B cell (primary cell): ENCODE measurements around the gene DAB1. TPM values are rescaled to one million over a fixed set of nuclear protein-coding genes. Genes with fewer than 3 reads are reported as not detected.

Experiments used
- ATAC-seq: fragments of 200-7000 bp; cut with Tn5 transposase; one replicate; pipeline ENCODE4 v1.10.0; 2021; ENCODE audit warnings: low read depth, mild to moderate bottlenecking, moderate number of reproducible peaks, moderate library complexity
- CTCF ChIA-PET: fragments of 350-600 bp; sonication (Branson Sonifier 250); formaldehyde crosslinking; loops from one replicate; lab custom pipeline; 2021; ENCODE audit warnings: antibody characterized with exemption, inconsistent platforms; lab: Charles Lee
- POLR2A ChIA-PET: fragments of 350-600 bp; sonication (Branson Sonifier 250); formaldehyde crosslinking; loops from one replicate; lab custom pipeline; 2021; ENCODE audit warnings: antibody characterized with exemption; lab: Charles Lee
- DNase-seq: peaks from one replicate; pipeline ENCODE4 v3.0.0; 2013
- H2AFZ ChIP-seq: 2 replicates; pipeline ENCODE4 v1.6.1; 2012; ENCODE audit warnings: mild to moderate bottlenecking, low read depth, low read length; ENCODE audit not compliant: insufficient read depth, poor library complexity, severe bottlenecking
- H3K27ac ChIP-seq, 2 donors: 1 replicate in 1 of 2; 2 replicates in 1 of 2; pipeline ENCODE4 v1.5.1; 2012 to 2013; ENCODE audit warnings: low read length in 2 of 2, mild to moderate bottlenecking in 2 of 2, moderate library complexity in 1 of 2
- H3K27me3 ChIP-seq, 4 experiments: fragments of 200-600 bp in 1 of 4; sonication (generic) in 1 of 4; replicated peaks in 1 of 4; 1 replicate in 2 of 4; 2 replicates in 2 of 4; pipeline versions ENCODE4 v1.6.1 to v1.7.0; 2013 to 2016; ENCODE audit warnings: low read length in 3 of 4, mild to moderate bottlenecking in 2 of 4, mixed read lengths in 1 of 4, moderate library complexity in 1 of 4; ENCODE audit not compliant: insufficient read depth in 4 of 4, control insufficient read depth in 3 of 4; ENCODE audit errors: control extremely low read depth in 1 of 4
- H3K36me3 ChIP-seq, 2 experiments: replicated peaks in 1 of 2; 1 replicate in 1 of 2; 2 replicates in 1 of 2; pipeline versions ENCODE4 v1.6.1 to v1.7.1; 2013; ENCODE audit warnings: low read length in 1 of 2; ENCODE audit not compliant: insufficient read depth in 2 of 2, control insufficient read depth in 1 of 2; ENCODE audit errors: control extremely low read depth in 1 of 2, extremely low read depth in 1 of 2
- H3K4me1 ChIP-seq, 2 donors: fragments of 200-600 bp in 1 of 2; sonication (generic) in 1 of 2; 1 replicate in 1 of 2; 2 replicates in 1 of 2; pipeline versions ENCODE4 v1.5.1 to v1.6.1; 2013 to 2017; ENCODE audit warnings: low read length in 2 of 2; ENCODE audit not compliant: control insufficient read depth in 2 of 2, insufficient read depth in 2 of 2
- H3K4me2 ChIP-seq: replicated peaks from 2 replicates; pipeline ENCODE3; 2012; ENCODE audit warnings: mild to moderate bottlenecking, low read depth, low read length; ENCODE audit not compliant: poor library complexity, severe bottlenecking
- H3K4me3 ChIP-seq, 5 experiments: fragments of 200-600 bp in 1 of 5; sonication (generic) in 1 of 5; 1 replicate in 3 of 5; 2 replicates in 2 of 5; pipeline versions ENCODE4 v1.5.1 to v1.7.0; 2011 to 2016; ENCODE audit warnings: low read length in 4 of 5, mild to moderate bottlenecking in 4 of 5, low read depth in 2 of 5, control low read depth in 1 of 5, moderate library complexity in 1 of 5; ENCODE audit not compliant: insufficient read depth in 1 of 5; ENCODE audit errors: control extremely low read depth in 1 of 5, extremely low read depth in 1 of 5
- H3K79me2 ChIP-seq: fragments of 200-600 bp; sonication (generic); one replicate; pipeline ENCODE4 v1.6.0; 2016; ENCODE audit warnings: low read length; ENCODE audit not compliant: control insufficient read depth, insufficient read depth
- H3K9ac ChIP-seq: fragments of 200-600 bp; sonication (generic); 2 replicates; pipeline ENCODE4 v1.6.1; 2017; ENCODE audit warnings: mild to moderate bottlenecking, low read length, moderate library complexity
- H3K9me3 ChIP-seq, 3 donors: one replicate each; pipeline versions ENCODE4 v1.6.1 to v1.7.1; 2013; ENCODE audit warnings: low read length in 2 of 3; ENCODE audit not compliant: control insufficient read depth in 2 of 3, insufficient read depth in 1 of 3; ENCODE audit errors: control extremely low read depth in 1 of 3
- H4K20me1 ChIP-seq: 2 replicates; pipeline ENCODE4 v1.6.0; 2012; ENCODE audit warnings: mild to moderate bottlenecking, low read length; ENCODE audit not compliant: insufficient read depth, control insufficient read depth, poor library complexity, severe bottlenecking
- H3K27ac Mint-ChIP-seq: one replicate; pipeline ENCODE4 v1.8.0; 2021; ENCODE audit warnings: mixed read lengths
- H3K27me3 Mint-ChIP-seq: one replicate; pipeline ENCODE4 v1.8.0; 2021; ENCODE audit warnings: mixed read lengths
- H3K4me1 Mint-ChIP-seq: one replicate; pipeline ENCODE4 v1.8.0; 2021; ENCODE audit warnings: mixed read lengths
- H3K4me3 Mint-ChIP-seq: one replicate; pipeline ENCODE4 v1.8.0; 2021; ENCODE audit warnings: mixed read lengths
- H3K9me3 Mint-ChIP-seq: one replicate; pipeline ENCODE4 v1.8.0; 2022; ENCODE audit warnings: mixed read lengths; ENCODE audit not compliant: insufficient read depth
- CTCF ChIP-seq: fragments of 200-600 bp; IDR thresholded peaks from one replicate; pipeline ENCODE4 v1.8.0; 2022; ENCODE audit warnings: antibody characterized with exemption, mild to moderate bottlenecking
- EZH2 ChIP-seq: IDR thresholded peaks from 2 replicates; pipeline ENCODE4 v1.6.1; 2012; ENCODE audit warnings: borderline replicate concordance, low read depth, mild to moderate bottlenecking, moderate library complexity, low read length; ENCODE audit not compliant: insufficient read depth, poor library complexity, severe bottlenecking
- WGBS: methylation state at CpG from one replicate; pipeline ENCODE4 v1.1.5; 2013; ENCODE audit warnings: missing lambda C conversion rate; ENCODE audit not compliant: insufficient coverage; 5-methylcytosine and 5-hydroxymethylcytosine counted together
- intact Hi-C: fragments of 100-400 bp; cut with micrococcal nuclease; formaldehyde crosslinking; loops from one replicate; pipeline ENCODE4 v1.10.0; 2022
- polyA plus RNA-seq: library from polyadenylated mRNA; depleted of rRNA; stranded (reverse); fragments of >200 nt; gene quantifications from 2 replicates; pipeline ENCODE4 v1.2.3, GENCODE V29; 2012
- total RNA-seq, 2 donors: library from RNA; stranded (reverse); fragments of 120-200 nt in 1 of 2; gene quantifications; 1 replicate in 1 of 2; 2 replicates in 1 of 2; pipeline versions ENCODE4 v1.2.3 to v1.2.4, GENCODE V29; 2013 to 2022

Gene DAB1
- total and polyA plus RNA-seq, 2 donors (not counting 1 experiment from before 2014, with no cell fraction given): not detected

DNA sequence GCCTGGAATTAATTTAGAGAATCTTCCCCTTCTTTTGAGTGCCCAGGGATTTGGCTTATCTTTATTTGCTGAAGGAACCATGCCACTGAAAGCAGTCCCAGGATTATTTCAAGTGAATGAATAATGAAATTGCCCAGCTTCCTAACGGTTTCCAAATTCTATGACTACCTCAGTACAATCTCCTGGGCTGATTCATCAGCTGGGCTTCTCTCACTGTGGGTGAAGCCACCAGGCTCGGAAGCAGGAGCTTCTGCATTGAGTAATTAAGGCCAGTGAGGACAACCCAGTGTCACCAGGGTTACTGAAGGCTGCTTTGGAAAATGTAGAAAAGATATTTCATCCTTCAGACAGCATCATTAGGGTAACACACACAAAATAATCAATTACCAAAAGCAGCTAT is 169.8 kb downstream of the DAB1 start:
- H3K36me3 ChIP-seq: no peaks in the 10 kb centered on the region
- H3K9me3 ChIP-seq: peaks cover 0 to 3% (median 0%) of the 10 kb centered on the region in 3 donors
- H3K27me3 ChIP-seq: no peaks in the 10 kb centered on the region
- no peak overlapping the region for H3K27ac Mint-ChIP-seq
- no peak overlapping the region for H3K9ac ChIP-seq
- no peaks in the 10 kb centered on the region for H3K4me1 Mint-ChIP-seq
- no peak overlapping the region for H3K4me3 ChIP-seq
- peaks cover 5% of the 10 kb centered on the region for H3K27me3 Mint-ChIP-seq
- H3K27ac ChIP-seq: no peak overlapping the region
- no peaks in the 10 kb centered on the region for H3K79me2 ChIP-seq
- H2AFZ ChIP-seq: no peak overlapping the region
- ATAC-seq (no peak), DNase-seq (no peak)
- no peak overlapping the region for H3K4me3 Mint-ChIP-seq
- no peaks in the 10 kb centered on the region for H4K20me1 ChIP-seq
- H3K4me2 ChIP-seq: no peak overlapping the region
- TF ChIP-seq EZH2 (no peak), CTCF (no peak)
- intact Hi-C loops: no loop called here
- no CpG with 5 or more reads among the region's 2 CpGs for WGBS
- no peaks in the 10 kb centered on the region for H3K4me1 ChIP-seq
- CTCF ChIA-PET: no interaction called here
- H3K9me3 Mint-ChIP-seq: peaks cover 4% of the 10 kb centered on the region
- POLR2A ChIA-PET: no interaction called here

DNA sequence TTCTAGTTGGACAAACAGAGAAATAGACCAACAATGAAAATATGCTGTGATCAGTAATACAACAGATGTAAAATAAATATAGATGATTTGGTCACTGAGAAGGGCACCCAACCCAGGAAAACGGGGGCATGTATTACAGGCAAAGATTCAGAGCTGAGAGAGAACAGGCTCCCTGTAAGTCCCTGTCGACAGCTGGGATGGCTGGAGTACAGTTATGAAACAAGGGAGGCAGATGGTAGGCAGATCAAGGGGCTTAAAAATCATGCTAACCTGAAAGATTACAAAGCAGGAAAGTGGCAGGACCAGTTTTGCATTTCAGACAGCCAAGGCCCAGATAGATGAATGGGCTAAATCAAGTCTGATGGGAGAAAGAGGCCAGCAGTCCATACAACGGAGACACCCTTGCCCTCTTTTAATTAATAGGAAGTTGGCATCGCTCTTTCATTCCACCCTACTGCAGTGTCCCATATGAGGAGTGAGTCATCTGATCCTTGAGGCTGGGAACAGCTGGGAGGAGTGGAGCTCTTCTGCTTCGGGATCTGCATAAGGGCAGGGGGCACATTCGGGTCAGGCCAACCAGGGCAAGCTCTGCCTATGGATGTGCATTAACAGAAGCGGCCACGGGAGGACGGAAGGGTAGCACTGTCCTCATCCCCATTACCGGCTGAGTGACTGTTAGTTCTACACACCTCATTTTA is 171.1 kb downstream of the DAB1 start:
- Mint-ChIP-seq H3K4me3 (no peak overlapping the region), H3K9me3 (peaks cover 3% of the 10 kb centered on the region), H3K4me1 (no peaks in the 10 kb centered on the region), H3K27me3 (peaks cover 5% of the 10 kb centered on the region), H3K27ac (no peak overlapping the region)
- H3K79me2 ChIP-seq: no peaks in the 10 kb centered on the region
- no peaks in the 10 kb centered on the region for H4K20me1 ChIP-seq
- intact Hi-C loops: no loop called here
- H2AFZ ChIP-seq: no peak overlapping the region
- H3K4me3 ChIP-seq: no peak overlapping the region
- ChIA-PET CTCF (no interaction called here), POLR2A (no interaction called here)
- 73% methylated on average over 2 of the region's 10 CpGs for WGBS
- H3K4me2 ChIP-seq: no peak overlapping the region
- no peak for TF ChIP-seq CTCF
- TF ChIP-seq EZH2: no peak
- no peaks in the 10 kb centered on the region for H3K4me1 ChIP-seq
- H3K9me3 ChIP-seq: peaks cover 0 to 3% (median 0%) of the 10 kb centered on the region in 3 donors
- no peak overlapping the region for H3K9ac ChIP-seq
- no peak overlapping the region for H3K27ac ChIP-seq
- ATAC-seq (no peak), DNase-seq (no peak)
- H3K36me3 ChIP-seq: no peaks in the 10 kb centered on the region
- no peaks in the 10 kb centered on the region for H3K27me3 ChIP-seq
